HS-5 (cell line): ENCODE results near the gene OR2Y1.
A peak's percentile ranks its signal among the peaks of the same experiment; 100 is the strongest.
"Not testable (repeated sequence)": the region's sequence is repeated elsewhere in the genome, so short reads cannot be mapped to it uniquely, and the experiment has no call there.

Experiments used
- DNase-seq: peaks from one replicate; pipeline ENCODE4 v3.0.0-alpha.2; 2012; ENCODE audit warnings: low read depth

Gene OR2Y1

DNA sequence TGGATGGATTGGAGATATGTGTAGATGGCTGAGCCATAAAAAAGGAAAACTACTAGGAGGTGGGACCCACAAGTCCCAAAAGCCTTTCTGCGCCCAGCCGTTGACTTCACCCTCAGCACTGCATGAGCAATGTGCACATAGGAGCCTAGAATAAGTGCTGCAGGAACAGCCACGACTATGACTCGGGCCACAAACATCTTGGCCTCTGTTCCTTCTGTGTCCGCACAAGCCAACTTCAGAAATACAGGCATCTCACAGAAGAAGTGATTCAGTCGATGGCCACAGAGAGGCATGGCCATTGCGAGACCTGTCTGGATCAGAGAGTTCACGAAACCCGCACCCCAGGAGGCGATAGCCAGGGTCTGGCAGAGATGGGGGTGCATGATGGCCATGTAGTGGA is 587 bp downstream of the OR2Y1 start:
- no peak for DNase-seq

DNA sequence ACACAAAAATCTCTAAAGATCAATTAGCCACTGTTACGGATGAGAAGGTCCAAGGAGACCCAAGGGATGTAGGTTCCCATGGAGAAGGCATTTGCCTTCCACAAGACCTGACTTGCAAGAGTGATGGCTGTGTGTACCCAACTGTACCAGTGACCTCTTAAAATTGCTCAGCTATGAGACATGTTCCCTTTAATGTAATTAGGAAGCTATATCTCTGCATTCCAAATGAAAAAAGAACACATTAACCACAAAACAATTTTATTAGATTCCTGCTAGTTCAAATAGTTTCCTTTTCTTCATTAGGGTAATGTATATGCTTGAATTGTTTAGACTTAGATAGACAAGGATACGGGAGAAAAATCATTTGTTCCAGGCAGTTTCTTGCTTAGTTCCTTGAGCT is 3.3 kb downstream of the OR2Y1 start:
- no peak for DNase-seq

DNA sequence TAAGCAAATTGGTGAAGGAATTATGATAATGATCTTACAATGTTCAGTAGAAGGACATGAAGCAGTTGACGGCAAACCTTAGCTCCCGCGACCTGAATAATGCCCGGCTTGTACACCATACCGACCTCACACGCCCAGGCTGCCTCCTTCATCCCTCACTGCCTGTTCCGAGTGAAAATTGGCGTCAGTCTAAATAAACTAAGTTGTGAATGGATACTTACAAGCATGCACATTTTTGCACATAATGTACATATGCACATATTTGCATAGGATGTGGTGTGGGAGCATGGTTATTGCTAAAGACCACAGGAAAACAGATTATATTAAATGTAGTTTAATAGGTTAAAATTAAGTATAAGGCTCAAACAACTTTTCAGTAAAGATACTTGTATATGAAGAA is 14.9 kb downstream of the OR2Y1 start:
- DNase-seq, result no peak

DNA sequence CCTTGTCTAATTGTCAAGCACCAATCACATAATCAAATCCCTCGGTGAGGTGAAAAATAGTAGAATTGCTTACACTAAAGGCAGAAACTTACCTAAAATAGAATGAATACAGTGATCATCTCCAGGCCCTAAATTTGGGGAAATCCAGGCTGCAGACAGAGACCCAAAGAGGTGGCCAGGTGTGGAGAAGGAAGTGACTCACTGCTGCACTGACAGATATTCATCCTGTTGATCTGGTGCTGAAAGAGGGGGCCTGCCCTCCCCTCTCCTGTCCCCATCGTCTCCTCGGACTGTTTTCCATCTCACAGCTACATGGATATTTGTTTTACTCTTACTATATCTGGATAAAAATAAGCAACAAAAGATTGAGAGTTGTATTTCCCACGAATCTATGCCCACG is 15.9 kb downstream of the OR2Y1 start:
- DNase-seq, result no peak

DNA sequence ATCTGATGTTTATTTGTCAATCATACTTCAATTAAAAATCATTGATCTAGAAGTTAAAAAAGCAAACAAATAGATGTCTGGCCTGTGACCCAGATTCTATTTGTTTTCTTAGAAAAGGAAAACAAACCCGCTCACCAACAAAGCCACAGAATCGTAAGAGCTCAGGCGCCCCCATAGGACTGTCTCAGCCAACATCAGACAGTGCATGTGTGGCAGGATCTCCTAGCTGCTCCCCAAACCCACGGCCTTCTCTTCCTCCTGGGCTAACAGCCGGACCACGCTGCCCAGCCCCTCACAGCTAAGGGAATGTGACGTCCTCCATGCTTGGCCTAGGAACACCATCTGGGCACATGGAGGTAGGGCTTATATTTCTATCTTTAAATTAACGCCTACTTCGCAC is 19.4 kb downstream of the OR2Y1 start:
- no peak for DNase-seq

DNA sequence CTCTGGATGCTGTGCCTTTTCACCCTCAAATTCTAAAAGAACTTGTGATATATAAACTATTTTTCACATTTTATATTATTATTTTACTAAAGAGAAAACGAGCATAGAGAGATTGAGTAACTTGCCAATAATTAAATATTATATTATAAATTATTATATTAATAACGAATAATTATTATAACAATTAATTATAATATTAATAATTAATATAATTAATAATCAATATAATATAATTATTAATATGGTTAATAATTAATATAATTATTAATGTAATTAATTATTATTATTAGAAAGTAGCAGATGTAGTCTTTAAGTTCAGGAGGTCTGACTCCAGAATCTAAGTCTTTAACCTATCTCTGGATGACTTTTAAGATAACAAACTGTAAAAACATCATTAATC is 20.1 kb downstream of the OR2Y1 start:
- no peak for DNase-seq

DNA sequence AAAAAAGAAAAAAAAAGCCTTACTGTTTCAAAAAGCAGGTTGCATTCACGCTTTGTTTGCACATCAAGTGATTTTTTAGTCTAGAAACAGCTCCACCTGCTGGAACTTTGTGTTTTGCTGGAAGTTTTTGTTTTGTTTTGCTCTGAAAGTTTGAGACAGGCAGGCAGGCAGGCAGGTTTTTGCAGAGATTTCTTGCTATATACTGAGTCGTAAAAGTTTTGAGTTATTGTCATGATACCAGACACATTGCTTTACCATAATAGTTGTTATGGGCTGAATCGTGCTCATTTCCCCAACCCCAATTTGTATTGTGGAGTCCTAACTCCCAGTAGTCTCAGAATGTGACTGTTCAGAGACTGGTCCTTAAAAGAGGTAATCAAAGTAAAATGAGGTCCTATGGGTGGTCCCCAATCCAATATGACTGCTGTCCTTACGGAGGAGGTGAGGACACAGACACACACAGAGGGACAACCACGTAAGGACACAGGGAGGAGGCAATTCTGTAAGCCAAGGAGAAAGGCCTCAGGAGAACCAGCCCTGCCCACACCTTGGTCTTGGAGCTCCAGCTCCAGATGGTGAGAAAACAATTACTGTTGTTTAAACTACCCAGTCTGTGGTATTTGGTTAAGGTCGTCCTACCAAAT is 20.9 kb downstream of the OR2Y1 start:
- peak; percentile 15 for DNase-seq

DNA sequence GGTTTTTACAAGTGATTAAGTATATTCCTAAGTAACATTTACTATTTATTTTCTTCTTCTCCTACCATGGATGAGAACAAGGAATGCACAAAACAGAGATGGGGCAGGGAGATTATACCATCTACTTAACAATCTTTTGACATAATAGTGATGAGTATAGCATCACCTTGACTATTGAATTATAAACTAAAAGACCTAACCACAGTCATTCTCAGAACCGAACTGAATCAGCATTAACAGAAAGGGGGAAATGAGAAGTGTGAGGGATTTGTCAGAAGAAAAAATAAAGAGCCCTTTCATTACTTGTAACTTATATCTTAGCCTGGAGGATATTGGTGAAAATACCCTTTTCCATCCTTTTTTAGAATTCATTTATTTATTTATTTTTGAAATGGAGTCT is 21.9 kb downstream of the OR2Y1 start:
- no peak for DNase-seq

DNA sequence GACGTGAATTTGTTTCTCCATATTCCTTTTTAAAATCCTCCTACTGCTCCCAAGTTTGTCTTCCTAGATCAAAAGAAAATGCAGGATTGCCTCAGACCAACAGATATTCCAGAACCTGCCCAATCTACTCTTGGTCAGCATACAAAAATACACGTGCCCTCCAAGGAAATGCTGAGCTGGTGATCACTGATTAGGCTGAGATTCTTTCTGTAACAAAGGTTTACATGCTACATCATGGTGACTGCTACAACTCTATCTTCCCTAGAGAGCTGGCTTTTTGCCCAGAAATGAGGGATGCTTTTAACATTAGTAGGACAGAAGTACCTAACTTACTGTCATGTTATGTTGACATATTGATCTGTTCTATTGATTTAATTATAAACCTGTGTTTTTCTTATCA is 35.5 kb downstream of the OR2Y1 start:
- DNase-seq, result peak; percentile 6

DNA sequence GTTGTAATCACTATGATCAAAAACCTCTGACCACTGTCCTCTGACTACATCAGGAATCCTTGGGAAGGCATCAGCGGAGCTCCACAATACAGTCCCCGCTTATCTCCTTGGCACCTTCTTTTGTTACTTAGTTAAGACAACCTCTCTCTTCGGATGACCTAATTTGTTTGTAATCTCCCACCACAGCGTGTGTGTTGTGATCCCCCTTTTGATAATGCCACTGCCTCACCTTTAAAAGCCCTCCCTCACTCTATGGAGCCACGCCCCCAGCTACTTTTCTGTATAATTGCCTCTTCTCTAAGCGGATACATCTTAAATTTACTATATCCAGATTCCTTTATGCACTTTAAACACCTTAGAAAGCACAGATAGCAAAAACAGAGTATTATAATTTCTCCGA is 35.9 kb downstream of the OR2Y1 start:
- DNase-seq, result no peak

DNA sequence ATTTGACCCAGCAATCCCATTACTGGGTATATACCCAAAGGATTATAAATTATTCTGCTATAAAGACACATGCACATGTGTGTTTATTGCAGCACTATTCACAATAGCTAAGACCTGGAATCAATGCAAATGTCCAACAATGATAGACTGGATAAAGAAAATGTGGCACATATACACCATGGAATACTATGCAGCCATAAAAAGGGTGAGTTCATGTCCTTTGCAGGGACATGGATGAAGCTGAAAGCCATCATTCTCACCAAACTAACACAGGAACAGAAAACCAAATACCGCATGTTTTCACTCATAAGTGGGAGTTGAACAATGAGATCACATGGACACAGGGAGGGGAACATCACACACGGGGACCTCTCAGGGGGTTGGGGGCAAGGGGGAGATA is 36.5 kb downstream of the OR2Y1 start:
- DNase-seq, result not testable (repeated sequence)

DNA sequence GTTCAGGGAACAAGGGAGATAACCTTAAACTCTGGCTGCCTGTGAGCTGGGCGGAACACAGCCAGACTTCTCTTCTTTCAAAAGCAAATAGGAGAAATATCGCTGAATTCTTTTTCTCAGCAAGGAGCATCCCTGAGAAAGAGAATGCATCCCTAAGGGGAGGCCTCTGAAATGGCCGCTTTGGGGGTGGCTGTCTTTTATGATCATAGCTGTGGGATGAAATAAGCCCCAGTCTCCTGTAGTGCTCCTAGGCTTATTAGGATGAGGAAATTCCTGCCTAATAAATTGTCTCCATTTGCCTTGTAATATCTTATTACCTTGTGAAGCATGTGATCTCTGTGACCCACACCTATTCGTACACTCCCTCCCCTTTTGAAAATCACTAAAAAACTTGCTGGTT is 39.4 kb downstream of the OR2Y1 start:
- DNase-seq, result not testable (repeated sequence)

DNA sequence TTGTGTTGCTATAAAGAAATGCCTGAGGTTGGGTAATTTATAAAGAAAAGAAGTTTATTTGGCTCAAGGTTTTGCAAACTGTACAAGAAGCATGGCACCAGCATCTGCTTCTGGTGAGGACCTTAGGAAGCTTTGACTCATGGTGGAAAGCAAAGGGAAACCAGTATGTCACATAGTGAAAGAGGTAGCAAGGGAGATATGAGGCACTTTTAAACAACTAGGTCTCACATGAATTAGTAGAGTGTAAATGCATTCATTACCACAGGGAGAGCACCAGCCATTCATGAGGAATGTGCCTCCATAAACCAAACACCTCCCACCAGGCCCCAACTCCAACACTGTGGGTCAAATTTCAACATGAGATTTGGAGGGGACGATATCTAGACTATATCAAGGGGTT is 40.8 kb downstream of the OR2Y1 start:
- DNase-seq, result no peak

DNA sequence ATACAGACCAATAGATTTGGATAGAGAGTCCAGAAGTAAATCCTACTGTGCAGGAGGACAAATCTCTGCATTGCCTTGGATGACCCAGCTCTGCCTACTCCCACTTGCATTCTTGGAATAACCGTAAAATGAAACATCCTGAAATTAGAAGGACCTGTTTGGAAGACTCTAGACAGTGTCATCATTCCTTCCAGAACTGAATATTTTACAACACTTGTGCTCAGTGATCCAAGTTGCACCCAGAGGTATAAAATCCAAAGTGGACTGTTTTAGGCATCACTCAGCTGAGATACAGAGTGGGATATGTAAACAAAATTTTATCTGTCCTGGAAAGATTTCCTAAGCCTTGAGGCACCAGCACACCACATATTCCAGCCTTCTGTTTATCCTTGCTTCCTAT is 43.7 kb downstream of the OR2Y1 start:
- no peak for DNase-seq

DNA sequence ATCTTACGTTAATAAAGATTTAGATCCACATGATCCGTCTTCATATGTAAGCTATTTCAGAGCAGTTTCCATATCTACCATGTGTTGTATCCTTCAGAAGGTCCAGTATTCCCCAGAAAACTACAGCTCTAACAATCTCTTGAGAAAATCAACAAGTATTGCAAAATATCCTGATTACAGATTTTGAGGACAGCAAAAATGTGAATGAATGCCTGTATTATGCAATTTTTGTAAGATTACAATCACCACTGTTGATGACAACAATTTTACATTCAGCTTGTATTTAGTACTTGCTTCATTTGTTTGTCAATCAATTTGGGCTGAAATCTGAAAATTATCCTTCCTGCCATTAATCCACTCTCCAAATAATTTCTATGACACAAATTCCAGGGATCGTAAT is 47.4 kb downstream of the OR2Y1 start:
- no peak for DNase-seq

DNA sequence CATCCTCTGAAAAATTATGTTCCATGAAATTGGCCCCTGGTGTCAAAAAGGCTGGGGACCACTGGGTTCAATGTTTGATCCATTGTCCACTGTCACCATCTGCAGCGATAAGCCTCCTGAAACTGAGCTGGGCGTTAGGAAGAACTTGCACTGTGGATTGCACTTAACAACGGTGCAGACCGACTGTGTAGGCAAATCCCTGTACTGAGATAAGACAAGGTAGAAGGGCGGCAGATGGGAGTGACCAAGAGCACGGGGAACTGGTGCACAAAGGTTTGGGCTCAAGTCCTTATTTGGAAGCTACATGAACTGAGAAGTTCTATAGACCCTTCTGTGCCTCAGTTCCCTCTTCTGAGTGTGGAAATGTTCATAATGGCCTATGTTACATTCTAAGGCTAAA is 48.8 kb downstream of the OR2Y1 start:
- DNase-seq, result no peak

DNA sequence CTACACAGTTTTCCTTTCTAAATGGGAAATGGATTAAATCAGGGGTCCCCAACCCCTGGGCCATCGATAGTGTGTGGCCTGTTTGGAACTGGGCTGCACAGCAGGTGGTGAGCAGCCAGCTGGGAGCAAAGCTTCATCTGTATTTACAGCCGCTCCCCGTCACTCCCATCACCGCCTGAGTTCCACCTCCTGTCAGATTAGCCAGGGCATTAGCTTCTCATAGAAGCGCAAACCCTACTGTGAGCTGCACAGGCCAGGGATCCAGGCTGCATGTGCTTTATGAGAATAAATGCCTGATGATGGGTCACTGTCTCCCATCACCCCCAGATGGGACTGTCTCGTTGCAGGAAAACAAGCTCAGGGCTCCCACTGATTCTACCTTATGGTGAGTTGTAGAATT is 49.3 kb downstream of the OR2Y1 start:
- DNase-seq, result no peak

DNA sequence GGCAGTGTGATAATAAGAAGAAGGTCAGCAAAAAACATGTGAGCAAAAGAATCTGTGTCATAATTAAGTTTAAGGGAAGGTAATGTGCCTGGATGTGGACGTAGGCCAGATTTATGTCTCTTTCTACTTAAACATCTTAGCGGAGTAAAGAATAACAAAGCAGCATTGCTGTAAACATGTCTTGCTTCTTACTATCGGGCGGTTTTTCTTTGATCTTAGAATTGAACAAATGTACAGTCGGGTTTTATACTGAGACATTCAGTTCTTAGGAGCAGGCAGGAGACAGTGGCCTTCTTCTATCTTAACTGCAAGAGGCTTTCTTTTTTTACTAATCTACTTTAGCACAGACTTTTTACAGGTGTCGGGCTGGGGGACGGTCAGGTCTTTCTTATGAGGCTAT is 50.1 kb downstream of the OR2Y1 start:
- no peak for DNase-seq
